Mucosa of descending colon (tissue), 3 donors: ENCODE results near the gene TBC1D14. TPM values are rescaled to one million over a fixed set of nuclear protein-coding genes. Genes with fewer than 3 reads are reported as not detected.

Experiments
- ATAC-seq: fragments of 200-7000 bp; cut with Tn5 transposase; one replicate; pipeline ENCODE4 v1.9.1; 2020; ENCODE audit warnings: mild to moderate bottlenecking, moderate library complexity
- DNase-seq, 3 donors: peaks; one replicate each; pipeline ENCODE4 v3.0.0-alpha.2; 2020
- H3K36me3 ChIP-seq: fragments of 200-600 bp; one replicate; pipeline ENCODE4 v1.8.0; 2021; ENCODE audit warnings: low read depth, mild to moderate bottlenecking
- H3K4me1 ChIP-seq: fragments of 200-600 bp; one replicate; pipeline ENCODE4 v1.8.0; 2021; ENCODE audit warnings: low read depth, mild to moderate bottlenecking
- H3K4me3 ChIP-seq: fragments of 200-600 bp; one replicate; pipeline ENCODE4 v1.8.0; 2021; ENCODE audit warnings: mild to moderate bottlenecking
- H3K9me3 ChIP-seq: fragments of 200-600 bp; one replicate; pipeline ENCODE4 v1.8.0; 2021; ENCODE audit warnings: mild to moderate bottlenecking
- CTCF ChIP-seq: fragments of 200-600 bp; IDR thresholded peaks from one replicate; pipeline ENCODE4 v1.8.0; 2022; ENCODE audit warnings: antibody characterized with exemption, mild to moderate bottlenecking
- intact Hi-C, 2 donors: fragments of 100-400 bp; cut with DNase I in 1 of 2; cut with micrococcal nuclease in 1 of 2; formaldehyde crosslinking; loops; one replicate each; pipeline versions ENCODE4 v1.11.0 to v1.11.1; 2022; cut with DNase I, micrococcal nuclease
- total RNA-seq, 3 donors: library from RNA; stranded (reverse); fragmentation: NEBNext Ultra II Directional in 2 of 3; extraction: Animal tissue kit (Norgen Biotek cat#: 25700) in 2 of 3; gene quantifications; one replicate each; pipeline versions ENCODE4 v1.2.1 to v1.2.4, GENCODE V29; 2021 to 2023
- donor health status: DM: no; HTN: no; CAD: no; lungs with moderate emphysema.
- donor health status: DM: no; HTN: no; CAD: no.
- donor health status: DM: no; HTN: yes; CAD: no.

Gene TBC1D14
- total RNA-seq, 3 donors from 2014 or later, result 51.8 to 70.8 (median 56.2) TPM

GRCh38 chr4:7007142-7007907 lies 97.7 kb downstream of the TBC1D14 start:
- TF ChIP-seq CTCF, result no peak
- ATAC-seq (peak; percentile 20), DNase-seq (no peak)
- Histone ChIP-seq H3K9me3 (no peaks in the 10 kb centered on the region), H3K36me3 (peaks cover 10% of the 10 kb centered on the region), H3K4me1 (no peaks in the 10 kb centered on the region), H3K4me3 (no peak overlapping the region)
- intact Hi-C loops, result no loop called here

- peak; percentile 60 for ATAC-seq
- no peak for DNase-seq
- H3K9me3 ChIP-seq, result no peaks in the 10 kb centered on the region
- no peak overlapping the region for H3K4me3 ChIP-seq
- H3K36me3 ChIP-seq, result peaks cover 10% of the 10 kb centered on the region
- no peaks in the 10 kb centered on the region for H3K4me1 ChIP-seq
- no peak for TF ChIP-seq CTCF
- intact Hi-C loops, result no loop called here
Observed at GRCh38 chr4:7007944-7008343, 98.3 kb downstream of the TBC1D14 start.

- no peak for ATAC-seq
- intact Hi-C loops, result no loop called here
- TF ChIP-seq CTCF, result no peak
- Histone ChIP-seq H3K4me1 (no peaks in the 10 kb centered on the region), H3K36me3 (peaks cover 10% of the 10 kb centered on the region), H3K4me3 (no peak overlapping the region), H3K9me3 (no peaks in the 10 kb centered on the region)
- DNase-seq, result no peak
Observed at GRCh38 chr4:7009564-7009963, 99.9 kb downstream of the TBC1D14 start.

GRCh38 chr4:7013175-7013574 lies 103.5 kb downstream of the TBC1D14 start:
- H3K36me3 ChIP-seq, result peaks cover 13% of the 10 kb centered on the region
- intact Hi-C loops, result no loop called here
- no peaks in the 10 kb centered on the region for H3K4me1 ChIP-seq
- ATAC-seq (no peak), DNase-seq (no peak)
- H3K4me3 ChIP-seq, result no peak overlapping the region
- no peak for TF ChIP-seq CTCF
- no peaks in the 10 kb centered on the region for H3K9me3 ChIP-seq

GRCh38 chr4:7014815-7015214 lies 105.2 kb downstream of the TBC1D14 start:
- ATAC-seq, result no peak

More at GRCh38 chr4:7014815-7015214, 105.2 kb downstream of the TBC1D14 start:
- Histone ChIP-seq H3K4me1 (no peaks in the 10 kb centered on the region), H3K36me3 (peaks cover 3% of the 10 kb centered on the region), H3K4me3 (no peak overlapping the region), H3K9me3 (no peaks in the 10 kb centered on the region)
- intact Hi-C loops, result no loop called here
- TF ChIP-seq CTCF, result no peak
- DNase-seq, result no peak
